Measurements from ENCODE around the gene LDLRAD4.
A peak's percentile ranks its signal among the peaks of the same experiment; 100 is the strongest.

LDLRAD4 gene

GRCh38 chr18:13403786-13404549, 185.4 kb downstream of the LDLRAD4 start:
- Histone ChIP-seq H3K36me3 (ENCODE audit: insufficient read depth, low read length) (0 out of 2 replicates have a peak, but pooled peaks cover 5% of the 10 kb centered on the region), H3K27ac (ENCODE audit: low read length) (no peak overlapping the region), H3K4me3 (ENCODE audit: low read depth in 1 of 2, low read length in 2 of 2) (no peak overlapping the region), H3K4me2 (ENCODE audit: insufficient read depth, low read length) (no peak overlapping the region), H2AFZ (ENCODE audit: low read depth, low read length) (no peak overlapping the region), H3K9me3 (ENCODE audit: insufficient read depth, low read length, severe bottlenecking) (no peaks in the 10 kb centered on the region), H3K27me3 (ENCODE audit: insufficient read depth, low read length, poor library complexity) (no peaks in the 10 kb centered on the region), H4K20me1 (ENCODE audit: insufficient read depth, low read length) (no peaks in the 10 kb centered on the region; the same call in 1 of the 2 replicates), H3K79me2 (ENCODE audit: insufficient read depth, low read length) (no peaks in the 10 kb centered on the region), H3K4me1 (ENCODE audit: insufficient read depth, low read length) (no peaks in the 10 kb centered on the region), H3K9ac (ENCODE audit: low read depth, low read length) (no peak overlapping the region)
- DNase-seq, result no peak
- TF ChIP-seq EZH2 (IDR thresholded peaks at IDR 0.05; ENCODE audit: borderline replicate concordance, low read depth, low read length, severe bottlenecking) (no peak), CTCF (IDR thresholded peaks at IDR 0.05; ENCODE audit: borderline replicate concordance, extremely low read depth, low read length, poor library complexity, severe bottlenecking) (no peak)
- ATAC-seq (ENCODE audit: insufficient read depth, low read depth), result no peak

- no peaks in the 10 kb centered on the region for H3K79me2 ChIP-seq (ENCODE audit: insufficient read depth, low read length)
- 0 out of 3 replicates have a peak, but pooled peaks have one; percentile 26 for ATAC-seq (ENCODE audit: insufficient read depth, low read depth)
- no peaks in the 10 kb centered on the region for H3K9me3 ChIP-seq (ENCODE audit: insufficient read depth, low read length, severe bottlenecking)
- H2AFZ ChIP-seq (ENCODE audit: low read depth, low read length), result no peak overlapping the region
- H3K4me3 ChIP-seq (ENCODE audit: low read depth in 1 of 2, low read length in 2 of 2), result no peak overlapping the region
- H3K27me3 ChIP-seq (ENCODE audit: insufficient read depth, low read length, poor library complexity), result no peaks in the 10 kb centered on the region
- H3K4me2 ChIP-seq (ENCODE audit: insufficient read depth, low read length), result no peak overlapping the region
- no peaks in the 10 kb centered on the region for H3K4me1 ChIP-seq (ENCODE audit: insufficient read depth, low read length)
- H3K9ac ChIP-seq (ENCODE audit: low read depth, low read length), result no peak overlapping the region
- TF ChIP-seq EZH2 (IDR thresholded peaks at IDR 0.05; ENCODE audit: borderline replicate concordance, low read depth, low read length, severe bottlenecking) (no peak), CTCF (IDR thresholded peaks at IDR 0.05; ENCODE audit: borderline replicate concordance, extremely low read depth, low read length, poor library complexity, severe bottlenecking) (no peak)
- peaks cover 9% of the 10 kb centered on the region; the same call in 1 of the 2 replicates for H3K36me3 ChIP-seq (ENCODE audit: insufficient read depth, low read length)
- no peak for DNase-seq
- no peaks in the 10 kb centered on the region; the same call in 1 of the 2 replicates for H4K20me1 ChIP-seq (ENCODE audit: insufficient read depth, low read length)
- peak overlapping the region; percentile 4; the same call in 1 of the 2 replicates for H3K27ac ChIP-seq (ENCODE audit: low read length)
These were observed 186.9 kb downstream of the LDLRAD4 start for GRCh38 chr18:13405305-13406038.

GRCh38 chr18:13406049-13406615, 187.6 kb downstream of the LDLRAD4 start:
- no peak for DNase-seq
- 0 out of 3 replicates have a peak, but pooled peaks have one; percentile 14 for ATAC-seq (ENCODE audit: insufficient read depth, low read depth)
- Histone ChIP-seq H3K9me3 (ENCODE audit: insufficient read depth, low read length, severe bottlenecking) (no peaks in the 10 kb centered on the region), H4K20me1 (ENCODE audit: insufficient read depth, low read length) (no peaks in the 10 kb centered on the region), H2AFZ (ENCODE audit: low read depth, low read length) (no peak overlapping the region), H3K4me3 (ENCODE audit: low read depth in 1 of 2, low read length in 2 of 2) (no peak overlapping the region), H3K79me2 (ENCODE audit: insufficient read depth, low read length) (no peaks in the 10 kb centered on the region), H3K4me2 (ENCODE audit: insufficient read depth, low read length) (no peak overlapping the region), H3K9ac (ENCODE audit: low read depth, low read length) (no peak overlapping the region), H3K27ac (ENCODE audit: low read length) (peak overlapping the region; percentile 27; the same call in 1 of the 2 replicates), H3K27me3 (ENCODE audit: insufficient read depth, low read length, poor library complexity) (no peaks in the 10 kb centered on the region), H3K36me3 (ENCODE audit: insufficient read depth, low read length) (peaks cover 9% of the 10 kb centered on the region; the same call in 1 of the 2 replicates), H3K4me1 (ENCODE audit: insufficient read depth, low read length) (no peaks in the 10 kb centered on the region)
- TF ChIP-seq CTCF (IDR thresholded peaks at IDR 0.05; ENCODE audit: borderline replicate concordance, extremely low read depth, low read length, poor library complexity, severe bottlenecking), result no peak
- TF ChIP-seq EZH2 (IDR thresholded peaks at IDR 0.05; ENCODE audit: borderline replicate concordance, low read depth, low read length, severe bottlenecking), result no peak

Measured in DND-41 (cell line).